Tibial nerve (tissue), 4 donors: ENCODE data around the gene RASGEF1C. TPM values are rescaled to one million over a fixed set of nuclear protein-coding genes. Genes with fewer than 3 reads are reported as not detected.

Experiments used
- DNase-seq, 2 donors: peaks; one replicate each; pipeline ENCODE4 v3.0.0-alpha.2; 2019; ENCODE audit warnings: low spot score in 2 of 2
- H3K27ac ChIP-seq, 4 donors: fragments of 200-600 bp; sonication (generic) in 3 of 4; one replicate each; pipeline ENCODE4 v1.5.1; 2017 to 2019; ENCODE audit warnings: mild to moderate bottlenecking in 1 of 4
- H3K27me3 ChIP-seq, 2 donors: fragments of 200-600 bp; sonication (generic) in 1 of 2; one replicate each; pipeline versions ENCODE4 v1.5.1 to v1.6.0; 2017 to 2019
- H3K36me3 ChIP-seq, 3 donors: fragments of 200-600 bp; sonication (generic); one replicate each; pipeline ENCODE4 v1.5.1; 2018 to 2019
- H3K4me1 ChIP-seq, 4 donors: fragments of 200-600 bp; sonication (generic) in 3 of 4; one replicate each; pipeline ENCODE4 v1.5.1; 2017 to 2019
- H3K4me3 ChIP-seq, 4 donors: fragments of 200-600 bp; sonication (generic) in 3 of 4; one replicate each; pipeline ENCODE4 v1.5.1; 2017 to 2019; ENCODE audit warnings: mild to moderate bottlenecking in 1 of 4, moderate library complexity in 1 of 4
- H3K9me3 ChIP-seq, 4 donors: fragments of 200-600 bp; sonication (generic) in 3 of 4; one replicate each; pipeline ENCODE4 v1.5.1; 2017 to 2019
- CTCF ChIP-seq, 5 experiments: fragments of 200-600 bp in 3 of 5; fragments of 450-650 bp in 2 of 5; sonication (generic) in 3 of 5; IDR thresholded peaks; one replicate each; pipeline ENCODE4 v1.5.1; 2016 to 2019; ENCODE audit warnings: antibody characterized with exemption in 5 of 5, mild to moderate bottlenecking in 3 of 5, moderate library complexity in 2 of 5
- EP300 ChIP-seq, 2 donors: sonication (generic); formaldehyde crosslinking; IDR thresholded peaks; one replicate each; pipeline ENCODE4 v1.6.1; 2017; ENCODE audit warnings: antibody characterized with exemption in 2 of 2, mild to moderate bottlenecking in 1 of 2
- POLR2A ChIP-seq, 2 donors: fragments of 450-650 bp; IDR thresholded peaks; one replicate each; pipeline ENCODE4 v1.6.1; 2017; ENCODE audit warnings: antibody characterized with exemption in 2 of 2, mild to moderate bottlenecking in 2 of 2, moderate library complexity in 2 of 2
- WGBS, 2 donors: methylation state at CpG; one replicate each; pipeline ENCODE4 v1.1.5; 2018; 5-methylcytosine and 5-hydroxymethylcytosine counted together
- total RNA-seq, 4 donors: library from RNA; depleted of rRNA; stranded (reverse); fragments of >200 nt; gene quantifications; one replicate each; pipeline ENCODE4 v1.1.0, GENCODE V29; 2016

RASGEF1C gene
- total RNA-seq, 4 donors from 2014 or later: 2.7 to 12.0 (median 10.4) TPM

DNA sequence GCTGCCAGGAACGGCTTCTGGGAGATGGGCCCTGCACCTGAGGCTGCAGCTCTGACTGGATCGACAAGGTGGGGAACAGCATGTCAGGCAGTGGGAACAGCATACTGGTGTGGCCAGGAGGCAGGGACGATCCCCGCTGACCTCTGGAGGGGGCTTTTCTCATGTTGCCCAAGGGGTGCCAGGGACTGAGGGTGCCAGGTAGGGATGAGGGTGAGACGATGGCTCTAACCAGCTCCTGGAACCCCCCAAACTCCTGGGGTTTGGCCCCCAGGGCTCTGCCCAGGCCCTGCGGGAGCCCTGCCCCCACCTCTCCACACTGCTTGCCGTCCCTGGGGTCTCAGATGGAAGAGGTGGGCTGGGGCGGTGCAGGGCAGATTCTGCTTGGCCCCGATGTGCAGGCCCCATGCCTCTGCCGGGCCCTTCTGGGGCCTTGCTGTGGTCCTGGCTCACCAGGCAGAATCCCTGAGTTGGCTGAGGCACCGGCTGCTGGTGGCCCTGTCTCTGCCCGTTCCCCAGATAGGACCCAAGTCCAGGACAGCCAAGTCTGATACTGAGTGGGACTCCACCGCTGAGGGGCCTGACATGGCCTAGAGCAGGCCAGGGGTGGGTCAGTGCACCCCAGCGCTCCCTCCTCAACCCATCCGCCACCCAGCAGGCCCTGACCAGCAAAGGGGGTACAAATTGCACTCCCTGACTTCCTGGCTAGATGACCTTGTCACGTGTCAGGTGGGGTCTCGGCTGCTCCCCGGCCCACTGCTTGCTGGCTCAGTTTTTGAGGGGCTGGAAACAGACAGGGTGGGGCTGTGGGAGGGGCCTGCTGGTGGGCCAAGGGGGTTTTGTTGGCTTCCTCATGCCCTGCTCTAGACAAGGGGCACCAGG is 109.0 kb downstream of the RASGEF1C start:
- Histone ChIP-seq H3K9me3 (peaks cover 0 to 6% (median 0%) of the 10 kb centered on the region in 4 donors), H3K4me1 (no peaks in the 10 kb centered on the region), H3K27ac (no peak overlapping the region), H3K36me3 (peaks cover 0 to 29% (median 0%) of the 10 kb centered on the region in 3 donors), H3K27me3 (no peaks in the 10 kb centered on the region), H3K4me3 (no peak overlapping the region)
- WGBS, 2 donors: 83 to 90% methylated on average over 11 to 13 of the region's 18 CpGs
- TF ChIP-seq CTCF (IDR thresholded peaks at IDR 0.05) (no peak), POLR2A (IDR thresholded peaks at IDR 0.05) (no peak), EP300 (IDR thresholded peaks at IDR 0.05) (no peak)
- DNase-seq: no peak

GRCh38 chr5:180098991-180099732 is 109.8 kb downstream of the RASGEF1C start:
- WGBS, 2 donors: 83 to 84% methylated on average over 12 to 16 of the region's 18 CpGs
- Histone ChIP-seq H3K27ac (no peak overlapping the region), H3K27me3 (no peaks in the 10 kb centered on the region), H3K36me3 (peaks cover 0 to 29% (median 0%) of the 10 kb centered on the region in 3 donors), H3K9me3 (peaks cover 0 to 6% (median 0%) of the 10 kb centered on the region in 4 donors), H3K4me1 (no peaks in the 10 kb centered on the region), H3K4me3 (no peak overlapping the region)
- TF ChIP-seq CTCF (IDR thresholded peaks at IDR 0.05): no peak
- no peak for TF ChIP-seq POLR2A (IDR thresholded peaks at IDR 0.05)
- TF ChIP-seq EP300 (IDR thresholded peaks at IDR 0.05): no peak
- DNase-seq: no peak

- H3K27me3 ChIP-seq: no peaks in the 10 kb centered on the region
- H3K4me3 ChIP-seq: no peak overlapping the region
- peaks cover 0 to 6% (median 0%) of the 10 kb centered on the region in 4 donors for H3K9me3 ChIP-seq
- H3K4me1 ChIP-seq: no peaks in the 10 kb centered on the region
- no peak overlapping the region for H3K27ac ChIP-seq
- TF ChIP-seq EP300 (IDR thresholded peaks at IDR 0.05) (no peak), CTCF (IDR thresholded peaks at IDR 0.05) (no peak), POLR2A (IDR thresholded peaks at IDR 0.05) (no peak)
- no peak for DNase-seq
- WGBS, 2 donors: 91% methylated on average over 6 of the region's 8 CpGs; no CpG with 5 or more reads in 1 of the 2 donors
- H3K36me3 ChIP-seq: peaks cover 0 to 29% (median 0%) of the 10 kb centered on the region in 3 donors
Observed at GRCh38 chr5:180098526-180098925, 110.5 kb downstream of the RASGEF1C start.

- Histone ChIP-seq H3K9me3 (peaks cover 0 to 6% (median 0%) of the 10 kb centered on the region in 4 donors), H3K27ac (no peak overlapping the region), H3K27me3 (no peaks in the 10 kb centered on the region), H3K36me3 (peaks cover 0 to 29% (median 0%) of the 10 kb centered on the region in 3 donors), H3K4me1 (no peaks in the 10 kb centered on the region), H3K4me3 (no peak overlapping the region)
- TF ChIP-seq EP300 (IDR thresholded peaks at IDR 0.05): no peak
- no peak for TF ChIP-seq POLR2A (IDR thresholded peaks at IDR 0.05)
- TF ChIP-seq CTCF (IDR thresholded peaks at IDR 0.05): no peak
- no peak for DNase-seq
- 83 to 87% methylated on average over 5 of the region's 5 CpGs for WGBS, 2 donors
Observed at GRCh38 chr5:180097926-180098325, 111.1 kb downstream of the RASGEF1C start.
